Keratinocyte (primary cell): ENCODE data around the gene CREB3L2. TPM values are rescaled to one million over a fixed set of nuclear protein-coding genes. Genes with fewer than 3 reads are reported as not detected.

Experiments
- DNase-seq: peaks from one replicate; pipeline ENCODE4 v3.0.0-alpha.2; 2011; ENCODE audit warnings: low read depth, missing footprints, low spot score
- FAIRE-seq: peaks from 2 replicates; lab custom pipeline; 2011; peaks lifted over from hg19 to GRCh38; lab: Jason Lieb, UNC
- H2AFZ ChIP-seq: 2 replicates; pipeline ENCODE4 v1.6.0; 2012; ENCODE audit warnings: low read length, control low read depth, inconsistent platforms; ENCODE audit not compliant: control insufficient read depth
- H3K27ac ChIP-seq: 2 replicates; pipeline ENCODE4 v1.5.1; 2011; ENCODE audit warnings: low read length; ENCODE audit not compliant: control insufficient read depth, insufficient read depth
- H3K27me3 ChIP-seq: 3 replicates; pipeline ENCODE4 v1.6.0; 2011; ENCODE audit warnings: low read length; ENCODE audit not compliant: control insufficient read depth, insufficient read depth; ENCODE audit errors: extremely low read depth
- H3K36me3 ChIP-seq, 2 experiments: 2 replicates in 1 of 2; 3 replicates in 1 of 2; pipeline ENCODE4 v1.5.1; 2011; ENCODE audit warnings: low read length in 2 of 2, mild to moderate bottlenecking in 1 of 2; ENCODE audit not compliant: control insufficient read depth in 2 of 2, insufficient read depth in 2 of 2; ENCODE audit errors: extremely low read depth in 1 of 2
- H3K4me1 ChIP-seq: 3 replicates; pipeline ENCODE4 v1.5.1; 2011; ENCODE audit warnings: low read length; ENCODE audit not compliant: control insufficient read depth, insufficient read depth; ENCODE audit errors: extremely low read depth
- H3K4me2 ChIP-seq: 3 replicates; pipeline ENCODE4 v1.6.0; 2011; ENCODE audit warnings: low read depth, low read length; ENCODE audit not compliant: control insufficient read depth, insufficient read depth; ENCODE audit errors: extremely low read depth
- H3K4me3 ChIP-seq, 3 experiments: fragments of 200-600 bp in 1 of 3; sonication (generic) in 1 of 3; 2 replicates in 2 of 3; 3 replicates in 1 of 3; pipeline ENCODE4 v1.5.1; 2011 to 2016; ENCODE audit warnings: low read length in 3 of 3, mild to moderate bottlenecking in 3 of 3, control low read depth in 2 of 3, inconsistent platforms in 1 of 3, low read depth in 1 of 3, mixed read lengths in 1 of 3, mixed run types in 1 of 3, moderate library complexity in 1 of 3; ENCODE audit not compliant: control insufficient read depth in 2 of 3, insufficient read depth in 2 of 3; ENCODE audit errors: extremely low read depth in 1 of 3
- H3K79me2 ChIP-seq: 2 replicates; pipeline ENCODE4 v1.6.0; 2012; ENCODE audit warnings: low read length; ENCODE audit not compliant: control insufficient read depth, insufficient read depth
- H3K9ac ChIP-seq: 3 replicates; pipeline ENCODE4 v1.6.0; 2011; ENCODE audit warnings: low read length; ENCODE audit not compliant: control insufficient read depth, insufficient read depth; ENCODE audit errors: extremely low read depth
- H3K9me1 ChIP-seq: 3 replicates; pipeline ENCODE4 v1.6.0; 2011; ENCODE audit warnings: low read length; ENCODE audit not compliant: control insufficient read depth, insufficient read depth; ENCODE audit errors: extremely low read depth
- H3K9me3 ChIP-seq: 2 replicates; pipeline ENCODE4 v1.5.1; 2012; ENCODE audit warnings: low read depth, low read length; ENCODE audit not compliant: control insufficient read depth
- H4K20me1 ChIP-seq: 3 replicates; pipeline ENCODE4 v1.6.0; 2011; ENCODE audit warnings: low read length; ENCODE audit not compliant: control insufficient read depth, insufficient read depth; ENCODE audit errors: extremely low read depth
- EZH2 ChIP-seq: IDR thresholded peaks from one replicate; pipeline ENCODE4 v1.6.1; 2012; ENCODE audit warnings: inconsistent platforms, mild to moderate bottlenecking, low read length, moderate library complexity
- dilution Hi-C: fragments of 300-500 bp; cut with MboI; formaldehyde crosslinking; loops from one replicate; pipeline ENCODE4 v1.7.0; 2020; ENCODE audit warnings: low sequenced_read_pairs; ENCODE audit not compliant: extremely low pct_ligation_motif_present
- polyA plus RNA-seq, 5 experiments: library from polyadenylated mRNA; depleted of rRNA in 3 of 5; stranded (reverse) in 3 of 5; stranded (forward) in 1 of 5; unstranded in 1 of 5; fragments of >200 nt; gene quantifications; 1 replicate in 1 of 5; 2 replicates in 3 of 5; 3 replicates in 1 of 5; pipeline versions ENCODE4 v1.2.1 to v1.2.3, GENCODE V29; 2011 to 2012; ENCODE audit warnings: missing spikeins in 2 of 5, low read depth in 1 of 5, low replicate concordance in 1 of 5
- TF ChIP-seq, protein P1 (sequence below), 3 experiments: IDR thresholded peaks in 1 of 3; conservative IDR thresholded peaks in 1 of 3; optimal IDR thresholded peaks in 1 of 3; 2 replicates in 2 of 3; 3 replicates in 1 of 3; pipeline versions ENCODE3 to v1.5.1; 2011; ENCODE audit warnings: low read length in 3 of 3, mild to moderate bottlenecking in 3 of 3, moderate library complexity in 2 of 3, control low read depth in 1 of 3, inconsistent platforms in 1 of 3; ENCODE audit not compliant: insufficient read depth in 2 of 3; ENCODE audit errors: extremely low read depth in 1 of 3

Gene CREB3L2
- polyA plus RNA-seq, 1 donor (not counting 4 experiments of a cell fraction or from before 2014, with no cell fraction given) = 12.8 TPM

DNA sequence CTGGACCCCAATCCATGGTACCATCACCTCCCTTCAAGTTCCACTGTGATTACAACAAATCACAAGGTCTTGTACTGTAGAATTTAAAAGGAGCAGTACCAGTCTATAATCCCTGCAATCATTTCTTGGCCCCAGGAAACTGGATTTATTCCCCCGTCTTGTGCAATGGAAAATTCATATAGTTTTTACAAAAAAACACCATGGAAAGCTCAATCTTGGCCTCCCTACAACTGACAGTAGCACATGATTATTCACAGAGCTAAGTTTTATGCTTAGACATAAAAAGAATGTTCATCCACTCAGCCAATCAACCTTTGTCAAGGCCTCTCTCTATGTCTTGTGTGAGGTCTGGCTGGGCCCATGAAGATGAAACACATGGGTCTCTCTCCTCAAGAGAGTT is 165.3 kb downstream of the CREB3L2 start:
- Histone ChIP-seq H3K9ac (no peak overlapping the region), H3K4me3 (no peak overlapping the region), H3K4me2 (no peak overlapping the region), H2AFZ (no peak overlapping the region), H3K79me2 (no peaks in the 10 kb centered on the region), H3K27ac (no peak overlapping the region), H3K9me3 (peaks cover 3% of the 10 kb centered on the region), H3K36me3 (no peaks in the 10 kb centered on the region), H3K4me1 (no peaks in the 10 kb centered on the region), H3K27me3 (no peaks in the 10 kb centered on the region), H3K9me1 (no peaks in the 10 kb centered on the region), H4K20me1 (no peaks in the 10 kb centered on the region)
- DNase-seq (no peak), FAIRE-seq (no peak)
- dilution Hi-C loops = no loop called here
- TF ChIP-seq, protein P1, sequence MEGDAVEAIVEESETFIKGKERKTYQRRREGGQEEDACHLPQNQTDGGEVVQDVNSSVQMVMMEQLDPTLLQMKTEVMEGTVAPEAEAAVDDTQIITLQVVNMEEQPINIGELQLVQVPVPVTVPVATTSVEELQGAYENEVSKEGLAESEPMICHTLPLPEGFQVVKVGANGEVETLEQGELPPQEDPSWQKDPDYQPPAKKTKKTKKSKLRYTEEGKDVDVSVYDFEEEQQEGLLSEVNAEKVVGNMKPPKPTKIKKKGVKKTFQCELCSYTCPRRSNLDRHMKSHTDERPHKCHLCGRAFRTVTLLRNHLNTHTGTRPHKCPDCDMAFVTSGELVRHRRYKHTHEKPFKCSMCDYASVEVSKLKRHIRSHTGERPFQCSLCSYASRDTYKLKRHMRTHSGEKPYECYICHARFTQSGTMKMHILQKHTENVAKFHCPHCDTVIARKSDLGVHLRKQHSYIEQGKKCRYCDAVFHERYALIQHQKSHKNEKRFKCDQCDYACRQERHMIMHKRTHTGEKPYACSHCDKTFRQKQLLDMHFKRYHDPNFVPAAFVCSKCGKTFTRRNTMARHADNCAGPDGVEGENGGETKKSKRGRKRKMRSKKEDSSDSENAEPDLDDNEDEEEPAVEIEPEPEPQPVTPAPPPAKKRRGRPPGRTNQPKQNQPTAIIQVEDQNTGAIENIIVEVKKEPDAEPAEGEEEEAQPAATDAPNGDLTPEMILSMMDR (optimal IDR thresholded peaks at IDR 0.05 in 1 of 3, IDR thresholded peaks at IDR 0.05 in 1 of 3, conservative IDR thresholded peaks at IDR 0.05 in 1 of 3; ENCODE audit: extremely low read depth in 1 of 3, insufficient read depth in 2 of 3, low read length in 3 of 3) = no peak
- no peak for TF ChIP-seq EZH2

DNA sequence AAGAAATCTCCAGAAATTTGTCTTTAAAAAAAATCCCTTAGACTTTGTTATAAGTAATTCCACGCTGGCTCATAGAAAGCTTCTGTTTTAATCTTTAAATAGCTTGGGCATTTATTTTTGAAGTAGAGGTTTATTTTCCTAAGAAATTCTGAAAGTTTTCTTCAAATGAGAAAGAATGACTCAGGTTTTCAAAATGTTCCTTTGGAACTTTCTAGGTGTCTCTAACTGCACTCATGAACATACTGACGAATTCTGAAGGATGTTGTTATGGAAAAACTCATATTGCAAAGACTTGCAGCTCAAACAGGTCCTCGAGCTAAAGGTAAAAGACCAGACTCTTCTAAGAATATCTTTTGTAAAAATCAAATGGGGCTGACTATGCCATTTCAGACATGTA is 165.8 kb downstream of the CREB3L2 start:
- FAIRE-seq = no peak
- Histone ChIP-seq H3K9ac (no peak overlapping the region), H2AFZ (no peak overlapping the region), H3K9me1 (no peaks in the 10 kb centered on the region), H3K36me3 (no peaks in the 10 kb centered on the region), H3K27ac (no peak overlapping the region), H3K4me3 (no peak overlapping the region), H3K9me3 (peaks cover 3% of the 10 kb centered on the region), H4K20me1 (no peaks in the 10 kb centered on the region), H3K4me2 (no peak overlapping the region), H3K79me2 (no peaks in the 10 kb centered on the region), H3K4me1 (no peaks in the 10 kb centered on the region), H3K27me3 (no peaks in the 10 kb centered on the region)
- no peak for DNase-seq
- dilution Hi-C loops = no loop called here
- TF ChIP-seq, protein P1 (optimal IDR thresholded peaks at IDR 0.05 in 1 of 3, IDR thresholded peaks at IDR 0.05 in 1 of 3, conservative IDR thresholded peaks at IDR 0.05 in 1 of 3; ENCODE audit: extremely low read depth in 1 of 3, insufficient read depth in 2 of 3, low read length in 3 of 3) = no peak
- no peak for TF ChIP-seq EZH2
